Breast epithelium (tissue), 3 donors: ENCODE results near the gene REX1BD.

Source experiments
- POLR2A ChIP-seq: fragments of 450-650 bp; IDR thresholded peaks from one replicate; pipeline ENCODE4 v1.6.1; 2016; ENCODE audit warnings: antibody characterized with exemption, mild to moderate bottlenecking, moderate library complexity
- POLR2AphosphoS5 ChIP-seq, 3 donors: sonication (generic); formaldehyde crosslinking; IDR thresholded peaks; one replicate each; pipeline ENCODE4 v1.6.1; 2017; ENCODE audit warnings: antibody characterized with exemption in 3 of 3

DNA sequence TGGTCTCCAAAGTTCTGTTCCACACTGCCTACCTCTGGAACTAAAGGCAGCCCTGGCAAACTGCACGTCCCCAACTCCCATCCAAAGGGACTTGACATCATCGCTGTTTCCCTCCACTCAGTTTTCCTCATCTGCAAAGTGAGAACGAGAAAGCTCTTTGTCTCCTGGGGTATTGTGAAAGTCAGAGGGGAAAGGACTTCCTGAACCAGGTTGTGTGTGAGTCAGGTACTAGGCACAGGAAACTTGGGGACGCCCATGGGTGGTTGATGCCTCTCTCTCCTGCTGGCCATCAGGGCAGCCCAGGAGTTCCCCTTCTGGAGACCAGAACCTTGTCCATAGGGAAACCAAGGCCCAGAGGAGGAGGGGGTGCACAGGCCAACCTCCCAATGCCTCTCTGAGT is 13.3 kb downstream of the REX1BD start:
- no peak for TF ChIP-seq POLR2AphosphoS5 (IDR thresholded peaks at IDR 0.05)
- no peak for TF ChIP-seq POLR2A
